ENCODE measurements around the gene GPHA2.

DNA sequence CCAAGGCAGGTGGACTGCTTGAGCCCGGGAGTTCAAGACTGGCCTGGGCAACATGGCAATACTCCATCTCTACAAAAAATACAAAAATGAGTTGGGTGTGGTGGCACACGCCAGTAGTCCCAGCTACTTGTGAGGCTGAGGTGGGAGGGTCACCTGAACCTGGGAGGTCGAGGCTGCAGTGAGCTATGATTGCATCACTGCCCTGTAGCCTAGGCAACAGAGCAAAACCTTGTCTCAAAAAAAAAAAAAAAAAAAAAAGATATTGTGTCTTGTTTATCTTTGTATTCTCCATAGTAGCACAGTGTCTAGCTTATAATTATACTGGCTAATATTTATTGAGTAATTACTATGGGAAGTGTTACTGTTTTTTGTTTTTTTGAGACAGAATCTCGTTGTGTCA is 15.8 kb upstream of the GPHA2 start:
- TF ChIP-seq, protein P1, sequence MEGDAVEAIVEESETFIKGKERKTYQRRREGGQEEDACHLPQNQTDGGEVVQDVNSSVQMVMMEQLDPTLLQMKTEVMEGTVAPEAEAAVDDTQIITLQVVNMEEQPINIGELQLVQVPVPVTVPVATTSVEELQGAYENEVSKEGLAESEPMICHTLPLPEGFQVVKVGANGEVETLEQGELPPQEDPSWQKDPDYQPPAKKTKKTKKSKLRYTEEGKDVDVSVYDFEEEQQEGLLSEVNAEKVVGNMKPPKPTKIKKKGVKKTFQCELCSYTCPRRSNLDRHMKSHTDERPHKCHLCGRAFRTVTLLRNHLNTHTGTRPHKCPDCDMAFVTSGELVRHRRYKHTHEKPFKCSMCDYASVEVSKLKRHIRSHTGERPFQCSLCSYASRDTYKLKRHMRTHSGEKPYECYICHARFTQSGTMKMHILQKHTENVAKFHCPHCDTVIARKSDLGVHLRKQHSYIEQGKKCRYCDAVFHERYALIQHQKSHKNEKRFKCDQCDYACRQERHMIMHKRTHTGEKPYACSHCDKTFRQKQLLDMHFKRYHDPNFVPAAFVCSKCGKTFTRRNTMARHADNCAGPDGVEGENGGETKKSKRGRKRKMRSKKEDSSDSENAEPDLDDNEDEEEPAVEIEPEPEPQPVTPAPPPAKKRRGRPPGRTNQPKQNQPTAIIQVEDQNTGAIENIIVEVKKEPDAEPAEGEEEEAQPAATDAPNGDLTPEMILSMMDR (IDR thresholded peaks at IDR 0.05; ENCODE audit: low read depth, low read length): no peak
- TF ChIP-seq EZH2phosphoT487 (IDR thresholded peaks at IDR 0.05; ENCODE audit: low read depth): no peak
